HEK293 (cell line): ENCODE results near the gene KRTAP10-7.

ENCODE experiments used
- CTCF ChIA-PET: fragments of 350-600 bp; formaldehyde crosslinking; extraction: SDS; loops from one replicate; lab custom pipeline; 2021; ENCODE audit warnings: antibody characterized with exemption; lab: Yijun Ruan, JAX
- POLR2A ChIA-PET: fragments of 300-600 bp; formaldehyde crosslinking; extraction: SDS; loops from one replicate; lab custom pipeline; 2020; ENCODE audit warnings: antibody characterized with exemption, inconsistent platforms; lab: Yijun Ruan, JAX
- H3K27ac ChIP-seq: fragments of 200-500 bp; sonication (Bioruptor generic); 2 replicates; pipeline ENCODE4 v1.5.1; 2014; ENCODE audit warnings: low read depth, low read length, control low read depth, inconsistent platforms; ENCODE audit errors: extremely low read depth
- H3K36me3 ChIP-seq, 2 experiments: fragments of 200-500 bp in 1 of 2; sonication (Bioruptor generic) in 1 of 2; 1 replicate in 1 of 2; 2 replicates in 1 of 2; pipeline ENCODE4 v1.5.1; 2014 to 2017; ENCODE audit warnings: inconsistent platforms in 2 of 2, low read length in 2 of 2; ENCODE audit not compliant: control insufficient read depth in 2 of 2, insufficient read depth in 1 of 2
- H3K4me1 ChIP-seq: fragments of 200-500 bp; sonication (Bioruptor generic); 2 replicates; pipeline ENCODE4 v1.5.1; 2014; ENCODE audit warnings: mild to moderate bottlenecking, low read length, inconsistent platforms; ENCODE audit not compliant: control insufficient read depth, insufficient read depth
- H3K4me3 ChIP-seq: 2 replicates; pipeline ENCODE4 v1.5.1; 2011; ENCODE audit warnings: low read depth, mild to moderate bottlenecking, control low read depth, low read length, moderate library complexity
- H3K9me3 ChIP-seq: fragments of 200-500 bp; sonication (Bioruptor generic); 2 replicates; pipeline ENCODE4 v1.5.1; 2014; ENCODE audit warnings: low read depth, low read length, inconsistent platforms; ENCODE audit not compliant: control insufficient read depth, insufficient read depth
- EGR2 ChIP-seq: fragments of 450-650 bp; formaldehyde crosslinking; IDR thresholded peaks from 2 replicates; pipeline ENCODE4 v1.5.1; 2016; ENCODE audit warnings: low read depth, missing biosample characterization, missing genetic modification characterization
- GLI2 ChIP-seq: fragments of 450-650 bp; formaldehyde crosslinking; IDR thresholded peaks from 2 replicates; pipeline ENCODE4; 2017; ENCODE audit warnings: missing biosample characterization, missing genetic modification characterization, low read depth, borderline replicate concordance
- GLI4 ChIP-seq: fragments of 450-650 bp; formaldehyde crosslinking; IDR thresholded peaks from 2 replicates; pipeline ENCODE4 v1.5.1; 2016; ENCODE audit warnings: missing biosample characterization, missing genetic modification characterization
- INSM2 ChIP-seq: fragments of 450-650 bp; formaldehyde crosslinking; IDR thresholded peaks from 2 replicates; pipeline ENCODE4 v1.5.1; 2016; ENCODE audit warnings: missing biosample characterization, missing genetic modification characterization
- KLF8 ChIP-seq: fragments of 450-650 bp; formaldehyde crosslinking; IDR thresholded peaks from 2 replicates; pipeline ENCODE4 v1.5.1; 2016; ENCODE audit warnings: missing biosample characterization, missing genetic modification characterization
- MEIS1 ChIP-seq: sonication (generic); formaldehyde crosslinking; IDR thresholded peaks from 2 replicates; pipeline ENCODE4 v1.8.1; 2022; ENCODE audit warnings: missing genetic modification reagents, mild to moderate bottlenecking, borderline replicate concordance
- RBAK ChIP-seq: fragments of 450-650 bp; formaldehyde crosslinking; IDR thresholded peaks from 2 replicates; pipeline ENCODE4 v1.5.1; 2016; ENCODE audit warnings: missing biosample characterization, missing genetic modification characterization
- ZBTB21 ChIP-seq: fragments of 450-650 bp; formaldehyde crosslinking; IDR thresholded peaks from 2 replicates; pipeline ENCODE4 v1.5.1; 2017; ENCODE audit warnings: missing biosample characterization, missing genetic modification characterization
- ZBTB49 ChIP-seq: fragments of 450-650 bp; formaldehyde crosslinking; IDR thresholded peaks from 2 replicates; pipeline ENCODE4 v1.5.1; 2016; ENCODE audit warnings: missing biosample characterization, missing genetic modification characterization, low read depth
- ZBTB7A ChIP-seq: fragments of 450-650 bp; formaldehyde crosslinking; IDR thresholded peaks from 2 replicates; pipeline ENCODE4 v1.5.1; 2016; ENCODE audit warnings: low read depth, missing biosample characterization, missing genetic modification characterization
- ZIC2 ChIP-seq: fragments of 450-650 bp; formaldehyde crosslinking; IDR thresholded peaks from 2 replicates; pipeline ENCODE4 v1.5.1; 2016; ENCODE audit warnings: missing biosample characterization, missing genetic modification characterization
- ZNF175 ChIP-seq: fragments of 450-650 bp; formaldehyde crosslinking; IDR thresholded peaks from 2 replicates; pipeline ENCODE4 v1.5.1; 2016; ENCODE audit warnings: missing biosample characterization, missing genetic modification characterization
- ZNF19 ChIP-seq: fragments of 450-650 bp; formaldehyde crosslinking; IDR thresholded peaks from 2 replicates; pipeline ENCODE4; 2016; ENCODE audit warnings: missing biosample characterization, missing genetic modification characterization, low read depth
- ZNF202 ChIP-seq: fragments of 450-650 bp; formaldehyde crosslinking; IDR thresholded peaks from 2 replicates; pipeline ENCODE4 v1.5.1; 2016; ENCODE audit warnings: missing biosample characterization, missing genetic modification characterization, borderline replicate concordance
- ZNF211 ChIP-seq: fragments of 450-650 bp; formaldehyde crosslinking; IDR thresholded peaks from 2 replicates; pipeline ENCODE4 v1.5.1; 2016; ENCODE audit warnings: low read depth, missing biosample characterization, missing genetic modification characterization
- ZNF223 ChIP-seq: fragments of 450-650 bp; formaldehyde crosslinking; IDR thresholded peaks from 2 replicates; pipeline ENCODE4 v1.5.1; 2016; ENCODE audit warnings: missing biosample characterization, missing genetic modification characterization
- ZNF324 ChIP-seq: fragments of 450-650 bp; formaldehyde crosslinking; IDR thresholded peaks from 2 replicates; pipeline ENCODE4 v1.5.1; 2016; ENCODE audit warnings: missing biosample characterization, missing genetic modification characterization
- ZNF416 ChIP-seq: fragments of 450-650 bp; formaldehyde crosslinking; IDR thresholded peaks from 2 replicates; pipeline ENCODE4 v1.5.1; 2016; ENCODE audit warnings: missing biosample characterization, missing genetic modification characterization
- ZNF449 ChIP-seq: fragments of 450-650 bp; formaldehyde crosslinking; IDR thresholded peaks from 2 replicates; pipeline ENCODE4 v1.5.1; 2017; ENCODE audit warnings: missing biosample characterization, mild to moderate bottlenecking, missing genetic modification characterization, moderate library complexity
- ZNF530 ChIP-seq: fragments of 450-650 bp; formaldehyde crosslinking; IDR thresholded peaks from 2 replicates; pipeline ENCODE4 v1.5.1; 2016; ENCODE audit warnings: low read depth, missing biosample characterization, missing genetic modification characterization
- ZNF548 ChIP-seq: fragments of 450-650 bp; formaldehyde crosslinking; IDR thresholded peaks from 2 replicates; pipeline ENCODE4 v1.5.1; 2016; ENCODE audit warnings: missing biosample characterization, missing genetic modification characterization
- ZNF580 ChIP-seq: fragments of 450-650 bp; formaldehyde crosslinking; IDR thresholded peaks from 2 replicates; pipeline ENCODE4 v1.5.1; 2016; ENCODE audit warnings: missing biosample characterization, missing genetic modification characterization
- ZNF626 ChIP-seq: fragments of 450-650 bp; sonication (Bioruptor Pico); formaldehyde crosslinking; IDR thresholded peaks from 2 replicates; pipeline ENCODE4 v1.5.1; 2018; ENCODE audit warnings: missing biosample characterization, missing genetic modification characterization, inconsistent platforms
- ZNF664 ChIP-seq: fragments of 450-650 bp; formaldehyde crosslinking; IDR thresholded peaks from 2 replicates; pipeline ENCODE4 v1.5.1; 2016; ENCODE audit warnings: missing biosample characterization, missing genetic modification characterization
- ZNF670 ChIP-seq: fragments of 450-650 bp; formaldehyde crosslinking; IDR thresholded peaks from 2 replicates; pipeline ENCODE4 v1.5.1; 2016; ENCODE audit warnings: missing biosample characterization, missing genetic modification characterization, low read depth
- ZNF701 ChIP-seq: fragments of 450-650 bp; formaldehyde crosslinking; IDR thresholded peaks from 2 replicates; pipeline ENCODE4 v1.5.1; 2016; ENCODE audit warnings: missing biosample characterization, missing genetic modification characterization
- ZNF704 ChIP-seq: fragments of 450-650 bp; formaldehyde crosslinking; IDR thresholded peaks from 2 replicates; pipeline ENCODE4 v1.5.1; 2016; ENCODE audit warnings: missing biosample characterization, missing genetic modification characterization
- ZNF768 ChIP-seq: fragments of 450-650 bp; formaldehyde crosslinking; IDR thresholded peaks from 2 replicates; pipeline ENCODE4 v1.5.1; 2018; ENCODE audit warnings: missing biosample characterization, mild to moderate bottlenecking, missing genetic modification characterization
- ZNF785 ChIP-seq: fragments of 450-650 bp; formaldehyde crosslinking; IDR thresholded peaks from 2 replicates; pipeline ENCODE4 v1.5.1; 2016; ENCODE audit warnings: missing biosample characterization, missing genetic modification characterization
- ZXDB ChIP-seq: fragments of 450-650 bp; formaldehyde crosslinking; IDR thresholded peaks from 2 replicates; pipeline ENCODE4 v1.5.1; 2016; ENCODE audit warnings: missing biosample characterization, missing genetic modification characterization

The KRTAP10-7 gene

GRCh38 chr21:44614961-44615391 lies 14.6 kb downstream of the KRTAP10-7 start:
- TF ChIP-seq ZNF211 (no peak), ZNF548 (tag by site-specific recombination) (no peak), ZXDB (tag by site-specific recombination) (no peak), RBAK (tag by site-specific recombination) (no peak), GLI2 (no peak), ZNF670 (tag by site-specific recombination) (no peak), GLI4 (no peak), ZNF664 (no peak), ZNF416 (tag by site-specific recombination) (no peak), ZNF580 (no peak), ZNF449 (no peak), EGR2 (no peak), INSM2 (tag by site-specific recombination) (no peak), ZNF530 (tag by site-specific recombination) (no peak), ZNF324 (tag by site-specific recombination) (no peak), ZNF175 (tag by site-specific recombination) (no peak)
- no peaks in the 10 kb centered on the region for H3K4me1 ChIP-seq
- no peaks in the 10 kb centered on the region for H3K9me3 ChIP-seq
- H3K36me3 ChIP-seq, result no peaks in the 10 kb centered on the region
- CTCF ChIA-PET, result interaction anchor here (0.7 to 1.1 kb wide), 2 partner anchors 62 to 104 kb away, joined by 3 to 6 read pairs; no protein-coding TSS in a partner anchor
- no peak overlapping the region for H3K27ac ChIP-seq
- H3K4me3 ChIP-seq, result no peak overlapping the region
- POLR2A ChIA-PET, result no interaction called here

GRCh38 chr21:44615466-44615865 lies 15.1 kb downstream of the KRTAP10-7 start:
- Histone ChIP-seq H3K36me3 (no peaks in the 10 kb centered on the region), H3K4me3 (no peak overlapping the region), H3K9me3 (no peaks in the 10 kb centered on the region), H3K27ac (no peak overlapping the region), H3K4me1 (no peaks in the 10 kb centered on the region)
- TF ChIP-seq ZNF768 (no peak), MEIS1 (CRISPR knock-in tag) (no peak), ZNF701 (tag by site-specific recombination) (no peak), ZNF202 (tag by site-specific recombination) (no peak), KLF8 (no peak), ZNF223 (no peak), ZNF704 (tag by site-specific recombination) (no peak), ZNF19 (no peak), ZBTB49 (no peak), ZNF785 (tag by site-specific recombination) (no peak), ZIC2 (tag by site-specific recombination) (no peak), ZNF626 (tag by site-specific recombination) (no peak), ZBTB21 (tag by site-specific recombination) (no peak), ZBTB7A (tag by site-specific recombination) (no peak)
- ChIA-PET POLR2A (no interaction called here), CTCF (interaction anchor here (1.1 kb wide), 1 partner anchor 105 kb away, joined by 6 read pairs; no protein-coding TSS in a partner anchor)
